Measurements from ENCODE around the gene WDFY4.

WDFY4 gene

GRCh38 chr10:48931188-48931587 is 246.5 kb downstream of the WDFY4 start:
- DNase-seq = no peak

- DNase-seq = no peak
Observed at GRCh38 chr10:48932831-48933664, 248.4 kb downstream of the WDFY4 start.

GRCh38 chr10:48934672-48935501 is 250.2 kb downstream of the WDFY4 start:
- no peak for DNase-seq

GRCh38 chr10:48935577-48935976 is 250.9 kb downstream of the WDFY4 start:
- DNase-seq = no peak

- no peak for DNase-seq
Observed at GRCh38 chr10:48937796-48938195, 253.1 kb downstream of the WDFY4 start.

GRCh38 chr10:48938281-48938680 is 253.6 kb downstream of the WDFY4 start:
- no peak for DNase-seq

- no peak for DNase-seq
Observed at GRCh38 chr10:48938990-48939536, 254.4 kb downstream of the WDFY4 start.

GRCh38 chr10:48939790-48940325 is 255.2 kb downstream of the WDFY4 start, which contains the start of gene LRRC18:
Gene LRRC18, minus strand, starts transcription at chr10:48939840. Its CDS starts 25,685 bp downstream, at chr10:48914155.
- DNase-seq = no peak

- DNase-seq = no peak
Observed at GRCh38 chr10:48940372-48940771, 255.7 kb downstream of the WDFY4 start.

- DNase-seq = no peak
Observed at GRCh38 chr10:48940958-48941357, 256.3 kb downstream of the WDFY4 start.

- DNase-seq = no peak
Observed at GRCh38 chr10:48941427-48942075, 256.9 kb downstream of the WDFY4 start.

GRCh38 chr10:48943096-48943495 is 258.4 kb downstream of the WDFY4 start:
- no peak for DNase-seq

GRCh38 chr10:48944171-48944570 is 259.5 kb downstream of the WDFY4 start:
- no peak for DNase-seq

- no peak for DNase-seq
Observed at GRCh38 chr10:48945441-48946130, 260.9 kb downstream of the WDFY4 start.

GRCh38 chr10:48946332-48946731 is 261.7 kb downstream of the WDFY4 start:
- no peak for DNase-seq

GRCh38 chr10:48946891-48947500 is 262.3 kb downstream of the WDFY4 start:
- no peak for DNase-seq

GRCh38 chr10:48947690-48948469 is 263.2 kb downstream of the WDFY4 start:
- DNase-seq = no peak

- no peak for DNase-seq
Observed at GRCh38 chr10:48948470-48949037, 263.9 kb downstream of the WDFY4 start.

GRCh38 chr10:48951707-48952106 is 267.0 kb downstream of the WDFY4 start:
- DNase-seq = no peak

GRCh38 chr10:48957361-48958151 is 272.9 kb downstream of the WDFY4 start:
- no peak for DNase-seq
